Epithelial cell of alveolus of lung (primary cell): ENCODE results near the gene RMI1. TPM values are rescaled to one million over a fixed set of nuclear protein-coding genes. Genes with fewer than 3 reads are reported as not detected.

ENCODE experiments used
- total RNA-seq: library from RNA; depleted of rRNA; stranded (reverse); fragments of >200 nt; gene quantifications from 2 replicates; pipeline ENCODE4 v1.2.1, GENCODE V29; 2015

The RMI1 gene
- total RNA-seq = 7.6 and 10.2 TPM in 2 replicates

GRCh38 chr9:83980395-83981125, at the start of gene RMI1:
Gene RMI1 (plus strand): TSS chr9:83980805. CDS start chr9:84000987, 20,182 bp downstream.

GRCh38 chr9:83979812-83980394, 702 bp upstream of the RMI1 start, which contains the start of gene HNRNPK:
Gene HNRNPK (minus strand): TSS chr9:83980215. CDS start chr9:83978252, 1,963 bp downstream.

Other genes with a start within 250 kb of the RMI1 start
- 0.39 and 3.9 TPM in 2 replicates for gene GKAP1, start 163.0 kb upstream of the RMI1 start, total RNA-seq
- gene KIF27, start 59.4 kb upstream of the RMI1 start, total RNA-seq = 1.0 and 2.5 TPM in 2 replicates
- gene HNRNPK, start 590 bp upstream of the RMI1 start, total RNA-seq = 489 and 509 TPM in 2 replicates